ENCODE measurements around the gene KLHL29. TPM values are rescaled to one million over a fixed set of nuclear protein-coding genes. Genes with fewer than 3 reads are reported as not detected.

KLHL29 gene
- total and polyA plus RNA-seq, 2 donors (not counting 3 experiments of a cell fraction or from before 2014, with no cell fraction given), result 4.6 to 12.7 TPM

GRCh38 chr2:23567161-23567756 lies 182.3 kb downstream of the KLHL29 start:
- Histone ChIP-seq H3K4me2 (ENCODE audit: insufficient read depth, low read length) (no peak overlapping the region), H3K79me2 (ENCODE audit: control insufficient read depth, insufficient read depth, low read length) (no peaks in the 10 kb centered on the region), H3K9ac (replicated peaks; ENCODE audit: extremely low read depth, insufficient read depth, low read length) (no peak overlapping the region), H3K36me3 (ENCODE audit: control insufficient read depth in 2 of 2, extremely low read depth in 1 of 2, insufficient read depth in 2 of 2, low read length in 2 of 2) (no peaks in the 10 kb centered on the region), H3K4me1 (ENCODE audit: control insufficient read depth, extremely low read depth, insufficient read depth, low read length) (no peaks in the 10 kb centered on the region), H3K9me3 (replicated peaks; ENCODE audit: control insufficient read depth, insufficient read depth, low read length) (no peaks in the 10 kb centered on the region), H3K27me3 (ENCODE audit: control insufficient read depth in 2 of 2, insufficient read depth in 2 of 2, low read length in 2 of 2) (no peaks in the 10 kb centered on the region), H3K4me3 (replicated peaks in 1 of 3; ENCODE audit: insufficient read depth in 1 of 3, low read depth in 1 of 3, low read length in 3 of 3) (no peak overlapping the region), H2AFZ (ENCODE audit: low read depth, low read length) (no peak overlapping the region), H3K9me1 (replicated peaks; ENCODE audit: control insufficient read depth, extremely low read depth, insufficient read depth, low read length) (no peaks in the 10 kb centered on the region), H3K27ac (ENCODE audit: insufficient read depth, low read depth, low read length) (no peak overlapping the region), H4K20me1 (replicated peaks; ENCODE audit: control insufficient read depth, extremely low read depth, insufficient read depth, low read length) (no peaks in the 10 kb centered on the region)
- FAIRE-seq (no peak), DNase-seq (ENCODE audit: low read depth, low spot score) (no peak)
- dilution Hi-C loops (cut with MboI; ENCODE audit: extremely low pct_ligation_motif_present, low sequenced_read_pairs) (no loop called here), intact Hi-C loops (cut with micrococcal nuclease) (no loop called here)
- BruUV-seq (replicated peaks), result no TSS peak
- ChIA-PET POLR2A (no interaction called here), CTCF (interaction anchor here (1.0 to 1.9 kb wide), 3 partner anchors 12 to 163 kb away, joined by 3 to 18 read pairs (median 4); no protein-coding TSS in a partner anchor)
- TF ChIP-seq MAX (IDR thresholded peaks at IDR 0.05; ENCODE audit: insufficient read depth, insufficient read length) (no peak), FOS (IDR thresholded peaks at IDR 0.05; ENCODE audit: borderline replicate concordance, insufficient read depth, low read length) (no peak), EZH2 (IDR thresholded peaks at IDR 0.05; ENCODE audit: borderline replicate concordance, low read depth, low read length, severe bottlenecking) (no peak), JUN (IDR thresholded peaks at IDR 0.05; ENCODE audit: borderline replicate concordance, insufficient read depth, insufficient read length, low read depth) (no peak), POLR2AphosphoS5 (IDR thresholded peaks at IDR 0.05; ENCODE audit: insufficient read depth, low read depth, low read length) (no peak), MYC (IDR thresholded peaks at IDR 0.05; ENCODE audit: low read depth, low read length) (no peak), POLR2A (IDR thresholded peaks at IDR 0.05; ENCODE audit: low read depth, low read length) (no peak), CTCF (IDR thresholded peaks at IDR 0.05; ENCODE audit: extremely low read depth in 1 of 2, insufficient read depth in 1 of 2, low read depth in 1 of 2, low read length in 2 of 2) (no peak), GATA2 (IDR thresholded peaks at IDR 0.05; ENCODE audit: insufficient read depth, insufficient read length, low read depth, low read length) (no peak)

All from endothelial cell of umbilical vein (primary cell).